ENCODE measurements around the gene TMEM26. TPM values are rescaled to one million over a fixed set of nuclear protein-coding genes. Genes with fewer than 3 reads are reported as not detected.

TMEM26 gene
- total and polyA plus RNA-seq, 9 donors, result 0.12 to 2.9 (median 1.1) TPM

DNA sequence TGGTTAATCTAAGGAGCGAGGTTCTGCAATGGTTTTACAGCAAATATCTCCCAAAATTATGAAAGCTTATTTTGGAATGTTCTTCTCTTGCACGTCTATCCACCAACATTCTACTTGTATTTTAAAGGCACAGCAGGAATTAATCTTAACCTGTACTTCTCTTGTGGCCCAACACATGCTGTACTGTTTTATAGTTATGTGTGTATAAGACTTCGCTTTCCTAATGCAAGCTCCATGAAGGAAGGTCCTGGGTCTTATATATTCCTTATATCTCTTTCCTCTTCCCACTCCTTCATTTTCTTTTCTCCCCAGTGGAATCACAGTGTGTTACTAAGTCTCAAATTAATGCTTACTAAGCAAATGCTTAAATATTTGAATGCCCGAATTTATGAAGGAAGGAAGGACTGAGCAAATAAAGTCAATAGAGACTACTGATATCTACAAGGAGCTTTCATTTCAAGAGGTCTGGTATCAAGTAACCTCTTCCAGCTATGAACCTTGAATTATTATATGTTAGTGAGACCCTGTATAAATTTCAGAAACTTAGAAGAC is 14.0 kb downstream of the TMEM26 start:
- TF ChIP-seq, protein P1, sequence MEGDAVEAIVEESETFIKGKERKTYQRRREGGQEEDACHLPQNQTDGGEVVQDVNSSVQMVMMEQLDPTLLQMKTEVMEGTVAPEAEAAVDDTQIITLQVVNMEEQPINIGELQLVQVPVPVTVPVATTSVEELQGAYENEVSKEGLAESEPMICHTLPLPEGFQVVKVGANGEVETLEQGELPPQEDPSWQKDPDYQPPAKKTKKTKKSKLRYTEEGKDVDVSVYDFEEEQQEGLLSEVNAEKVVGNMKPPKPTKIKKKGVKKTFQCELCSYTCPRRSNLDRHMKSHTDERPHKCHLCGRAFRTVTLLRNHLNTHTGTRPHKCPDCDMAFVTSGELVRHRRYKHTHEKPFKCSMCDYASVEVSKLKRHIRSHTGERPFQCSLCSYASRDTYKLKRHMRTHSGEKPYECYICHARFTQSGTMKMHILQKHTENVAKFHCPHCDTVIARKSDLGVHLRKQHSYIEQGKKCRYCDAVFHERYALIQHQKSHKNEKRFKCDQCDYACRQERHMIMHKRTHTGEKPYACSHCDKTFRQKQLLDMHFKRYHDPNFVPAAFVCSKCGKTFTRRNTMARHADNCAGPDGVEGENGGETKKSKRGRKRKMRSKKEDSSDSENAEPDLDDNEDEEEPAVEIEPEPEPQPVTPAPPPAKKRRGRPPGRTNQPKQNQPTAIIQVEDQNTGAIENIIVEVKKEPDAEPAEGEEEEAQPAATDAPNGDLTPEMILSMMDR (IDR thresholded peaks at IDR 0.05), result no peak
- no peak for TF ChIP-seq POLR2A (IDR thresholded peaks at IDR 0.05)
- TF ChIP-seq EP300 (IDR thresholded peaks at IDR 0.05), result no peak
- Histone ChIP-seq H3K27me3 (no peaks in the 10 kb centered on the region), H3K4me3 (no peak overlapping the region), H3K9me3 (no peaks in the 10 kb centered on the region), H3K4me1 (ENCODE audit: insufficient read depth) (no peaks in the 10 kb centered on the region), H3K27ac (no peak overlapping the region), H3K36me3 (no peaks in the 10 kb centered on the region)
- no peak for DNase-seq
- WGBS, 3 donors, result 63 to 65% (median 63%) methylated on average over 4 of the region's 4 CpGs
- intact Hi-C loops (cut with DNase I), result no loop called here

DNA sequence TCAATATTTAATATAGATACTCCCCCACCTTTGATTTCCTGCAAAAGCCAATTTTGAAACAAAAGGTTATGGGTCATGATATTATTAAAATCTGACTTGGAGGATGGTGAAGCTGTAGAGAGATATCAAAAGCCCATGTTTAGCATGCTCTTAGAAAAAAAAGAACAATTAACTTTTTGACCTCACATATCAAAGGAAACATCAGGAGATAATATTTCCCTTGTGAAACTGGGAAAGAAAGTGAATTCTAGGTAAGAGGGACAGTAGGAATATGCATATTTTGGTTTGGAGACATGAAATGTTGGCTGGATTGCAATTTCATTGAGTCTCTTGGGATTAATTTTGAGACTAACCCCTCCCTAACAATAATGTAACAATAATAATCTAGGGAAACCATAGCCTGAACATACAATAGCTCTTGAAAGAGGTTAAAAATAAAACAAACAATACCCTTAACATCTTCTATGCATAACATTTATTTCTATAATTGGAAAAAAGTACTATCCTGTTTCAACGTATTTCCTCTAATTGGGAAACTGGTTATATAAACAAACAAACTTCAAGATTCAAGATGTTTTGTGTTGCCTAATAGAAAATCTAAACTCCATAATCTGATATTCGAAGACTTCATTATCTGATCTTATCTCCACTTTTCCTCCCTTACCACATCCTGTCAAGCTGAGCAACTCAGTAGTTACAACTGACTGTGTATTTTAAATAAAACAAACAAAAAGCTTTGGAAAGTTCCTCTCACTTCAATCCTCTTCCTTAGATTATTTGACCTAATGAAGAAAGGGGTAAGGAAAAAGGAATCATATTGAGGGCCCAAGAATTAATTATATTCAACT is 14.8 kb downstream of the TMEM26 start:
- Histone ChIP-seq H3K27me3 (no peaks in the 10 kb centered on the region), H3K4me3 (no peak overlapping the region), H3K4me1 (ENCODE audit: insufficient read depth) (no peaks in the 10 kb centered on the region), H3K9me3 (no peaks in the 10 kb centered on the region), H3K27ac (no peak overlapping the region), H3K36me3 (no peaks in the 10 kb centered on the region)
- TF ChIP-seq, protein P1 (IDR thresholded peaks at IDR 0.05), result no peak
- TF ChIP-seq EP300 (IDR thresholded peaks at IDR 0.05) (no peak), POLR2A (IDR thresholded peaks at IDR 0.05) (no peak)
- WGBS, 3 donors, result 30 to 38% (median 37%) methylated on average over 2 of the region's 2 CpGs
- DNase-seq, result no peak
- intact Hi-C loops (cut with DNase I), result no loop called here

DNA sequence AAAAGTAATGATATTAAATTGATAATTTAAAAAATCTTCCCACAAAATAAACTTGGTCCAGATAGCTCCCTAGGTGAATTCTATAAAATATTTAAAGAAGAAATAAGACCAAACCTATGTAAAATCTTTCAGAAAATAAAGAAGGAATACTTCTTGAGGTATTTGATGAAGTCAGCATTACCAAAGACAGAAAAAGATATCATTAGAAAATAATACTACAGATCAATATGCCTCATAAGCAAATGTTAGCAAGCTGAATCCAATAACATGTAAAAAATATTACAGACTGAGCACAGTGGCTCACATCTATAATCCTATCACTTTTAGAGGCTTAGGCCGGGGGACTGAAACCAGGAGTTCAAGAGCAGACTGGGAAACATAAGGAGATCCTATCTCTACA is 30.0 kb downstream of the TMEM26 start:
- no peaks in the 10 kb centered on the region for H3K9me3 ChIP-seq
- WGBS, 3 donors, result 88 to 100% (median 94%) methylated on average over 1 of the region's 1 CpG
- no peak for DNase-seq

DNA sequence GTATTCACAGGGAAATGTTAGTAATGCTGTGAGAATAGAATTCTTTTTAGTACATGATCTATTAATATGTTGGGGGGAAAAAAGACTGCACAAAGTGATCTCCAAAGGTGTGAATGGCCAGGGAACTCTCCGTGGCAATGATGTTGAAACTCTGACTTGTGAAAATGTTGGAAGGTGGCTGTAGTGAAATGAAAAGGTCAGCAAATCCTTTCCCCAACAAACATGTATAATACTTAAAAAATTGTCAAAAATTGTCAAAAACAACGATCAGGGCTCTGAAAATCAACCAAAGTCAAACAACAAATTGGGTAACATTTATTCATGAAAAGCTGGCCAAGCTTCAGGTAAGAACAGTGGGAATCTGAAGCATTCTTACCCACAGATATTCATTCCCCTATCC is 35.5 kb downstream of the TMEM26 start:
- intact Hi-C loops (cut with DNase I), result no loop called here
- no peaks in the 10 kb centered on the region for H3K27me3 ChIP-seq

More for the DNA sequence above, 30.0 kb downstream of the TMEM26 start:
- Histone ChIP-seq H3K36me3 (no peaks in the 10 kb centered on the region), H3K4me1 (ENCODE audit: insufficient read depth) (no peaks in the 10 kb centered on the region), H3K27ac (no peak overlapping the region), H3K27me3 (no peaks in the 10 kb centered on the region), H3K4me3 (no peak overlapping the region)
- TF ChIP-seq, protein P1 (IDR thresholded peaks at IDR 0.05), result no peak
- no peak for TF ChIP-seq POLR2A (IDR thresholded peaks at IDR 0.05)
- no peak for TF ChIP-seq EP300 (IDR thresholded peaks at IDR 0.05)
- intact Hi-C loops (cut with DNase I), result no loop called here

More for the DNA sequence above, 35.5 kb downstream of the TMEM26 start:
- no peak for DNase-seq
- Histone ChIP-seq H3K27ac (no peak overlapping the region), H3K4me3 (no peak overlapping the region), H3K36me3 (no peaks in the 10 kb centered on the region), H3K9me3 (no peaks in the 10 kb centered on the region), H3K4me1 (ENCODE audit: insufficient read depth) (no peaks in the 10 kb centered on the region)
- TF ChIP-seq EP300 (IDR thresholded peaks at IDR 0.05), result no peak
- no peak for TF ChIP-seq POLR2A (IDR thresholded peaks at IDR 0.05)
- TF ChIP-seq, protein P1 (IDR thresholded peaks at IDR 0.05), result no peak
- WGBS, 3 donors, result 83 to 93% (median 86%) methylated on average over 2 of the region's 2 CpGs

All from ovary (tissue), 9 donors.